Left lung (tissue), 10 donors: ENCODE results near the gene PSMD13. TPM values are rescaled to one million over a fixed set of nuclear protein-coding genes. Genes with fewer than 3 reads are reported as not detected.
A peak's percentile ranks its signal among the peaks of the same experiment; 100 is the strongest.

Experiments used
- ATAC-seq: fragments of 200-7000 bp; cut with Tn5 transposase; one replicate; pipeline ENCODE4 v1.9.1; 2020; ENCODE audit warnings: moderate library complexity
- DNase-seq, 4 donors: peaks; one replicate each; pipeline ENCODE4 v3.0.0-alpha.2; 2013 to 2020
- H3K27ac ChIP-seq, 2 donors: fragments of 200-600 bp; sonication (generic) in 1 of 2; one replicate each; pipeline versions ENCODE4 v1.5.0 to v1.8.0; 2020 to 2021
- H3K27me3 ChIP-seq, 2 donors: fragments of 200-600 bp; sonication (generic) in 1 of 2; one replicate each; pipeline versions ENCODE4 v1.5.0 to v1.8.0; 2020 to 2021
- H3K36me3 ChIP-seq, 2 donors: fragments of 200-600 bp; sonication (generic) in 1 of 2; one replicate each; pipeline versions ENCODE4 v1.5.0 to v1.8.0; 2020 to 2021
- H3K4me1 ChIP-seq, 2 donors: fragments of 200-600 bp; one replicate each; pipeline ENCODE4 v1.8.0; 2021
- H3K4me3 ChIP-seq, 2 donors: fragments of 200-600 bp; sonication (generic) in 1 of 2; one replicate each; pipeline versions ENCODE4 v1.5.0 to v1.8.0; 2020 to 2021; ENCODE audit warnings: mild to moderate bottlenecking in 1 of 2
- H3K9me3 ChIP-seq, 2 donors: fragments of 200-600 bp; sonication (generic) in 1 of 2; one replicate each; pipeline versions ENCODE4 v1.5.0 to v1.8.0; 2020 to 2021
- CTCF ChIP-seq, 2 donors: fragments of 200-600 bp; sonication (generic) in 1 of 2; IDR thresholded peaks; one replicate each; pipeline versions ENCODE4 v1.5.0 to v1.8.0; 2021; ENCODE audit warnings: antibody characterized with exemption in 2 of 2
- intact Hi-C, 2 donors: fragments of 100-400 bp; cut with DNase I; formaldehyde crosslinking; loops; one replicate each; pipeline versions ENCODE4 v1.11.2 to v1.14.2; 2022
- polyA plus RNA-seq, 6 donors: library from polyadenylated mRNA; unstranded; fragments of 120-200 nt; gene quantifications; one replicate each; pipeline ENCODE4 v1.2.1, GENCODE V29; 2013; ENCODE audit not compliant: insufficient read length in 6 of 6
- total RNA-seq, 2 donors: library from RNA; stranded (reverse); fragmentation: NEBNext Ultra II Directional; extraction: Animal tissue kit (Norgen Biotek cat#: 25700); gene quantifications; one replicate each; pipeline ENCODE4 v1.2.1, GENCODE V29; 2021
- donor health status: DM: no; HTN: yes; CAD: no.
- donor health status: DM: no; HTN: no; CAD: no.

PSMD13 gene
- total and polyA plus RNA-seq, 8 donors: 78.0 to 157 (median 147) TPM

GRCh38 chr11:290621-291231 is 54.0 kb downstream of the PSMD13 start:
- H3K4me1 ChIP-seq: peaks cover 4 to 24% of the 10 kb centered on the region in 2 donors
- no peak overlapping the region for H3K27ac ChIP-seq
- ATAC-seq (no peak), DNase-seq (peak in 2 of 4 donors; percentile 30 to 67)
- no peak for TF ChIP-seq CTCF (IDR thresholded peaks at IDR 0.05)
- peaks cover 0 to 51% of the 10 kb centered on the region in 2 donors for H3K36me3 ChIP-seq
- no peak overlapping the region for H3K4me3 ChIP-seq
- H3K9me3 ChIP-seq: no peaks in the 10 kb centered on the region
- intact Hi-C loops: no loop called here
- H3K27me3 ChIP-seq: peaks cover 0 to 16% of the 10 kb centered on the region in 2 donors

- TF ChIP-seq CTCF (IDR thresholded peaks at IDR 0.05): no peak
- H3K36me3 ChIP-seq: peaks cover 0 to 52% of the 10 kb centered on the region in 2 donors
Observed at GRCh38 chr11:291281-292210, 54.8 kb downstream of the PSMD13 start.

GRCh38 chr11:292211-293121 is 55.7 kb downstream of the PSMD13 start:
- H3K36me3 ChIP-seq: peaks cover 0 to 52% of the 10 kb centered on the region in 2 donors
- DNase-seq (peak in 2 of 4 donors; percentile 29 to 71), ATAC-seq (no peak)
- TF ChIP-seq CTCF (IDR thresholded peaks at IDR 0.05): no peak
- H3K4me3 ChIP-seq: no peak overlapping the region
- no peaks in the 10 kb centered on the region for H3K9me3 ChIP-seq
- intact Hi-C loops: no loop called here
- H3K27me3 ChIP-seq: peaks cover 0 to 24% of the 10 kb centered on the region in 2 donors
- peaks cover 4 to 24% of the 10 kb centered on the region in 2 donors for H3K4me1 ChIP-seq
- H3K27ac ChIP-seq: no peak overlapping the region

More at GRCh38 chr11:291281-292210, 54.8 kb downstream of the PSMD13 start:
- ATAC-seq: no peak
- no peaks in the 10 kb centered on the region for H3K9me3 ChIP-seq
- no peak overlapping the region for H3K27ac ChIP-seq
- DNase-seq: peak in 2 of 4 donors; percentile 24 to 67
- H3K4me1 ChIP-seq: peaks cover 4 to 24% of the 10 kb centered on the region in 2 donors
- H3K4me3 ChIP-seq: no peak overlapping the region
- intact Hi-C loops: no loop called here
- peaks cover 0 to 23% of the 10 kb centered on the region in 2 donors for H3K27me3 ChIP-seq

GRCh38 chr11:293271-293851 is 56.6 kb downstream of the PSMD13 start:
- TF ChIP-seq CTCF (IDR thresholded peaks at IDR 0.05): no peak
- Histone ChIP-seq H3K27ac (no peak overlapping the region), H3K9me3 (no peaks in the 10 kb centered on the region), H3K4me3 (no peak overlapping the region), H3K27me3 (peaks cover 0 to 26% of the 10 kb centered on the region in 2 donors), H3K4me1 (peaks cover 4 to 25% of the 10 kb centered on the region in 2 donors), H3K36me3 (peaks cover 0 to 52% of the 10 kb centered on the region in 2 donors)
- intact Hi-C loops: no loop called here
- ATAC-seq (no peak), DNase-seq (peak in 1 of 4 donors; percentile 73)
